ENCODE results near the gene NDUFB10.
A peak's percentile ranks its signal among the peaks of the same experiment; 100 is the strongest.

The NDUFB10 gene

DNA sequence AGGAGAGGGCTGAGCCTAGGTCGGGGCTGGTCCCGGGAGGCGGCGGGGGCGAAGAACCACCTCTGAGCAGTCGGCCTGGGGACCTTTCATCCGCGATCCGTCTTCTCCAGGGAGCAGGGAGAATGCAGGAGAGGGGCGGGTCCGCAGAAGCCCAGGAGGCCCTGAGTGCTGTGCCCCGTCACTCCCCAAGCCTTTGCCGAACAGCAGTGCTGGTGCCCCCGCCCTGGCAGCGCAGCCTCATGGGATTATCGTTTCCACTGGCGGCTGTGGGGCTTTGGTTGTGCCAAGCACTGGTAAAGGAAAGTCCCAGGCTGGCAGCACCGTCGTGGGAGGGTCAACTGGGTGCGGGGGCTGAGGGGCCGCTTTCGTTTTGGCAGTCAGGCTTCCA, 13.1 kb downstream of the NDUFB10 start:
- 4% methylated on average over 21 of the region's 22 CpGs for WGBS (ENCODE audit: insufficient coverage)
- ChIA-PET POLR2A (interaction anchor here (1.2 kb wide), 1 partner anchor 12 kb away, joined by 5 read pairs; no protein-coding TSS in a partner anchor), CTCF (no interaction called here)
- H3K27me3 ChIP-seq (replicated peaks in 2 of 5; ENCODE audit: control insufficient read depth in 4 of 5, insufficient read depth in 5 of 5, low read length in 4 of 5) = peaks cover 0 to 2% (median 0%) of the 10 kb centered on the region in 5 experiments
- H3K36me3 ChIP-seq (ENCODE audit: control insufficient read depth in 4 of 4, insufficient read depth in 4 of 4, low read length in 3 of 4) = peaks cover 2 to 34% (median 27%) of the 10 kb centered on the region in 4 experiments
- no peak for DNase-seq
- peaks cover 0 to 24% (median 19%) of the 10 kb centered on the region in 4 experiments for H3K4me1 ChIP-seq (ENCODE audit: control extremely low read depth in 1 of 4, control insufficient read depth in 4 of 4, insufficient read depth in 4 of 4, low read length in 3 of 4)
- H3K9me3 ChIP-seq (ENCODE audit: control extremely low read depth in 1 of 5, control insufficient read depth in 4 of 5, insufficient read depth in 2 of 5, low read depth in 1 of 5, low read length in 4 of 5) = no peaks in the 10 kb centered on the region
- peak overlapping the region in 1 of 2 experiments; percentile 91 for H3K27ac ChIP-seq (ENCODE audit: insufficient read depth in 1 of 2, low read depth in 1 of 2, low read length in 2 of 2, poor library complexity in 1 of 2, severe bottlenecking in 2 of 2)
- peak overlapping the region; percentile 75 to 94 (median 85) for H3K4me3 ChIP-seq (ENCODE audit: control insufficient read depth in 1 of 7, extremely low read depth in 1 of 7, insufficient read depth in 4 of 7, low read depth in 2 of 7, low read length in 6 of 7)

DNA sequence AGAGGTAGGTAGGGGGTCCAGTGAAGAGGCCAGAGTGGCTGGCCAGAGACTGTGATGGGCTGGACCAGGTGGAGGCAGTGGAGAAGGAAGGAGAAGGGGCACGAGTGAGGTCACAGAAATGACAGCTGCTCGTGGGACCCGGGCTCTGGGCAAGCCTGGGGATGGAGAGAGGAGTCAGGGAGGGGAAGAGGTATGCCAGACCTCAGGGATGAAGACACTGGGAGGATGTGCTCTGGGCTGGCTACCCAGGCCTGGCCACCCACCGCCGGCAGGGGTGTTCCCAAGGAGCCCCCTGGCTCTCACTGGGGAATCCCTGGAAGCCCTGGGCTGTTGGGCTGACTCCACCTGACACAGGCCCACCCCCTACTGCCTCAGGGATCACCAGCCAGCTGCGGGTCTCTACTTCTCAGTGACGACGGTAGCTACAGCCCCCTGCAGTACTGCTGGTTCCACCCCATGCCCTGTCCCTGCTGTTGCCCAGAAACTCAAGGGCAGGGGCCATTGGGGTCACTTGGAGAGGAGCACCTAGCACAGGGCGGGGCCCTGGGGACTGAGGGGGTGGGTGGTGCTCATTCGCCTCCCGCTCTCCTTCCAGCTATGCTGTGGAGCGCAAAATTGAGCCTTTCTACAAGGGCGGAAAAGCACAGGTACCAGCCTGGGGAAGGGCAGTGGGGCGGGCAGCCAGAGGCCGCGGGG, 14.3 kb downstream of the NDUFB10 start:
- no peak for DNase-seq
- Histone ChIP-seq H3K27me3 (replicated peaks in 2 of 5; ENCODE audit: control insufficient read depth in 4 of 5, insufficient read depth in 5 of 5, low read length in 4 of 5) (peaks cover 0 to 13% (median 3%) of the 10 kb centered on the region in 5 experiments), H3K4me3 (ENCODE audit: control insufficient read depth in 1 of 7, extremely low read depth in 1 of 7, insufficient read depth in 4 of 7, low read depth in 2 of 7, low read length in 6 of 7) (no peak overlapping the region), H3K9me3 (ENCODE audit: control extremely low read depth in 1 of 5, control insufficient read depth in 4 of 5, insufficient read depth in 2 of 5, low read depth in 1 of 5, low read length in 4 of 5) (peaks cover 0 to 3% (median 0%) of the 10 kb centered on the region in 5 experiments), H3K4me1 (ENCODE audit: control extremely low read depth in 1 of 4, control insufficient read depth in 4 of 4, insufficient read depth in 4 of 4, low read length in 3 of 4) (peaks cover 0 to 24% (median 19%) of the 10 kb centered on the region in 4 experiments), H3K27ac (ENCODE audit: insufficient read depth in 1 of 2, low read depth in 1 of 2, low read length in 2 of 2, poor library complexity in 1 of 2, severe bottlenecking in 2 of 2) (no peak overlapping the region), H3K36me3 (ENCODE audit: control insufficient read depth in 4 of 4, insufficient read depth in 4 of 4, low read length in 3 of 4) (peaks cover 2 to 45% (median 35%) of the 10 kb centered on the region in 4 experiments)
- CTCF ChIA-PET = no interaction called here
- POLR2A ChIA-PET = interaction anchor here (0.6 kb wide), 1 partner anchor 241 kb away, joined by 3 read pairs; the partner anchor contains the start of gene PGP
- WGBS (ENCODE audit: insufficient coverage) = 99% methylated on average over 15 of the region's 16 CpGs

DNA sequence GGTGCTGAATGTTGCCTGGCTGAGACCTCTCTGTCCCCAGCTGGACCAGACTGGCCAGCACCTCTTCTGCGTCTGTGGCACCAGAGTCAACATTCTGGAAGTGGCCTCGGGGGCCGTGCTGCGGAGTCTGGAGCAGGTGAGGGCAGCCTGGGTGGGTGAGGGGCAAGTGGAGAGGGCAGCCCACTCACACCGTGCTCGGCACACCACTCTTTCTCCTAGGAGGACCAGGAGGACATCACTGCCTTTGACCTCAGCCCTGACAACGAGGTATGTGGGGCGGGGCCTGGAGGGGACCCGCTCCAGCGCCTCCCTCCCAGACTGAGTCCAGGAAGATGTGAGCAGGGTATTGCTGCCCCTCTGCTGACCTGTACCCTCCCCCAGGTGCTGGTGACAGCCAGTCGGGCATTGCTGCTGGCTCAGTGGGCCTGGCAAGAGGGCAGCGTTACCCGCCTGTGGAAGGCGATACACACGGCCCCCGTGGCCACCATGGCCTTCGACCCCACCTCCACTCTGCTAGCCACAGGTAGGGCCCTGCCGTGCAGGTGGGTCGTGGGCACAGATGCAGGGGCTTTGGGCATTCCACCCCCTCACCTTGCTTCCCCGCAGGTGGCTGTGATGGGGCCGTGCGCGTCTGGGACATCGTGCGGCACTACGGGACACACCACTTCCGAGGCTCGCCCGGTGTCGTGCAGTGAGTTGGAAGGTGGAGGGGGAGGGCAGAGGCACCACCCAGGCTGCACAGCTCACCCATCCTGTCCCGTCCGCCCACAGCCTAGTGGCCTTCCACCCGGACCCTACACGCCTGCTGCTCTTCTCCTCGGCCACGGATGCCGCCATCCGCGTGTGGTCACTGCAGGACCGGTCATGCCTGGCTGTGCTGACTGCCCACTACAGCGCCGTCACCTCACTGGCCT, 15.1 kb downstream of the NDUFB10 start:
- H3K27me3 ChIP-seq (replicated peaks in 2 of 5; ENCODE audit: control insufficient read depth in 4 of 5, insufficient read depth in 5 of 5, low read length in 4 of 5) = peaks cover 0 to 21% (median 3%) of the 10 kb centered on the region in 5 experiments
- peaks cover 0 to 3% (median 0%) of the 10 kb centered on the region in 5 experiments for H3K9me3 ChIP-seq (ENCODE audit: control extremely low read depth in 1 of 5, control insufficient read depth in 4 of 5, insufficient read depth in 2 of 5, low read depth in 1 of 5, low read length in 4 of 5)
- WGBS (ENCODE audit: insufficient coverage) = 99% methylated on average over 30 of the region's 42 CpGs
- no peak for DNase-seq
- H3K27ac ChIP-seq (ENCODE audit: insufficient read depth in 1 of 2, low read depth in 1 of 2, low read length in 2 of 2, poor library complexity in 1 of 2, severe bottlenecking in 2 of 2) = no peak overlapping the region
- POLR2A ChIA-PET = interaction anchor here (1.4 kb wide), 1 partner anchor 10 kb away, joined by 6 read pairs; the partner anchor contains the start of gene RPS2
- H3K36me3 ChIP-seq (ENCODE audit: control insufficient read depth in 4 of 4, insufficient read depth in 4 of 4, low read length in 3 of 4) = peaks cover 2 to 49% (median 37%) of the 10 kb centered on the region in 4 experiments
- CTCF ChIA-PET = no interaction called here
- H3K4me1 ChIP-seq (ENCODE audit: control extremely low read depth in 1 of 4, control insufficient read depth in 4 of 4, insufficient read depth in 4 of 4, low read length in 3 of 4) = peaks cover 0 to 24% (median 22%) of the 10 kb centered on the region in 4 experiments
- no peak overlapping the region for H3K4me3 ChIP-seq (ENCODE audit: control insufficient read depth in 1 of 7, extremely low read depth in 1 of 7, insufficient read depth in 4 of 7, low read depth in 2 of 7, low read length in 6 of 7)

- WGBS (ENCODE audit: insufficient coverage) = 97% methylated on average over 25 of the region's 33 CpGs
- POLR2A ChIA-PET = interaction anchor here (1.4 kb wide), 1 partner anchor 11 kb away, joined by 6 read pairs; the partner anchor contains the start of gene RPS2
- CTCF ChIA-PET = interaction anchor here (1.6 kb wide), 1 partner anchor 28 kb away, joined by 6 read pairs; no protein-coding TSS in a partner anchor
- no peak overlapping the region for H3K4me3 ChIP-seq (ENCODE audit: control insufficient read depth in 1 of 7, extremely low read depth in 1 of 7, insufficient read depth in 4 of 7, low read depth in 2 of 7, low read length in 6 of 7)
- no peak for DNase-seq
- H3K27ac ChIP-seq (ENCODE audit: insufficient read depth in 1 of 2, low read depth in 1 of 2, low read length in 2 of 2, poor library complexity in 1 of 2, severe bottlenecking in 2 of 2) = no peak overlapping the region
- H3K36me3 ChIP-seq (ENCODE audit: control insufficient read depth in 4 of 4, insufficient read depth in 4 of 4, low read length in 3 of 4) = peaks cover 2 to 49% (median 37%) of the 10 kb centered on the region in 4 experiments
- H3K4me1 ChIP-seq (ENCODE audit: control extremely low read depth in 1 of 4, control insufficient read depth in 4 of 4, insufficient read depth in 4 of 4, low read length in 3 of 4) = peaks cover 0 to 28% (median 26%) of the 10 kb centered on the region in 4 experiments
- H3K27me3 ChIP-seq (replicated peaks in 2 of 5; ENCODE audit: control insufficient read depth in 4 of 5, insufficient read depth in 5 of 5, low read length in 4 of 5) = peaks cover 0 to 33% (median 10%) of the 10 kb centered on the region in 5 experiments
- peaks cover 0 to 3% (median 0%) of the 10 kb centered on the region in 5 experiments for H3K9me3 ChIP-seq (ENCODE audit: control extremely low read depth in 1 of 5, control insufficient read depth in 4 of 5, insufficient read depth in 2 of 5, low read depth in 1 of 5, low read length in 4 of 5)
These were observed 16.3 kb downstream of the NDUFB10 start for GRCh38 chr16:1975432-1976215.

DNA sequence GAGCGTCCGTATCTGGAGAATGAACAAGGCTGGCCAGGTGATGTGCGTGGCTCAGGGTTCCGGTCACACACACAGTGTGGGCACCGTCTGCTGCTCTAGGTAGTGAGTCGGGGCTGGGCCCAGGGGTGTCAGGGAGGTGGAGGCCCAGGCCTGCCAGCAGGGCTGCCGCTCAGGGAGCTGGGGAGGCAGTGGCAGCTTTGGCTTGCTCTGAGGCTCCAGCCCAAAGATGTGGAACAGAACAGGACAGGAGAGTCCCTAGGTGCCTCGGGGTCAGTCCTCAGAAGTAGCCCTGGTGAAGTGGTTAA, 16.8 kb downstream of the NDUFB10 start:
- Histone ChIP-seq H3K9me3 (ENCODE audit: control extremely low read depth in 1 of 5, control insufficient read depth in 4 of 5, insufficient read depth in 2 of 5, low read depth in 1 of 5, low read length in 4 of 5) (peaks cover 0 to 3% (median 0%) of the 10 kb centered on the region in 5 experiments), H3K36me3 (ENCODE audit: control insufficient read depth in 4 of 4, insufficient read depth in 4 of 4, low read length in 3 of 4) (peaks cover 2 to 49% (median 37%) of the 10 kb centered on the region in 4 experiments), H3K27ac (ENCODE audit: insufficient read depth in 1 of 2, low read depth in 1 of 2, low read length in 2 of 2, poor library complexity in 1 of 2, severe bottlenecking in 2 of 2) (no peak overlapping the region), H3K27me3 (replicated peaks in 2 of 5; ENCODE audit: control insufficient read depth in 4 of 5, insufficient read depth in 5 of 5, low read length in 4 of 5) (peaks cover 0 to 39% (median 13%) of the 10 kb centered on the region in 5 experiments), H3K4me1 (ENCODE audit: control extremely low read depth in 1 of 4, control insufficient read depth in 4 of 4, insufficient read depth in 4 of 4, low read length in 3 of 4) (peaks cover 0 to 25% (median 21%) of the 10 kb centered on the region in 4 experiments), H3K4me3 (ENCODE audit: control insufficient read depth in 1 of 7, extremely low read depth in 1 of 7, insufficient read depth in 4 of 7, low read depth in 2 of 7, low read length in 6 of 7) (no peak overlapping the region)
- POLR2A ChIA-PET = interaction anchor here (1.4 kb wide), 1 partner anchor 11 kb away, joined by 6 read pairs; the partner anchor contains the start of gene RPS2
- DNase-seq = no peak
- CTCF ChIA-PET = interaction anchor here (1.1 to 1.6 kb wide), 2 partner anchors 28 to 47 kb away, joined by 3 to 6 read pairs; no protein-coding TSS in a partner anchor
- WGBS (ENCODE audit: insufficient coverage) = 96% methylated on average over 8 of the region's 8 CpGs
